ENCODE measurements around the gene PPIA.

- no peak for TF ChIP-seq ZFP3 (CRISPR knock-in tag; IDR thresholded peaks at IDR 0.05)
- no peak for TF ChIP-seq OSR1 (CRISPR knock-in tag; IDR thresholded peaks at IDR 0.05)
- TF ChIP-seq BACH2 (CRISPR knock-in tag; IDR thresholded peaks at IDR 0.05; ENCODE audit: borderline replicate concordance), result no peak
- no peak for TF ChIP-seq TCF4 (CRISPR knock-in tag; IDR thresholded peaks at IDR 0.05; ENCODE audit: borderline replicate concordance)
- TF ChIP-seq ZFP30 (CRISPR knock-in tag; IDR thresholded peaks at IDR 0.05), result no peak
- no peak for TF ChIP-seq RARB (CRISPR knock-in tag; IDR thresholded peaks at IDR 0.05)
- no peak for TF ChIP-seq ZNF565 (CRISPR knock-in tag; conservative IDR thresholded peaks at IDR 0.05; ENCODE audit: low read depth)
- no peak for TF ChIP-seq PATZ1 (CRISPR knock-in tag; IDR thresholded peaks at IDR 0.05; ENCODE audit: borderline replicate concordance)
- no peak for TF ChIP-seq TSHZ2 (CRISPR knock-in tag; IDR thresholded peaks at IDR 0.05)
- TF ChIP-seq GLIS3 (CRISPR knock-in tag; IDR thresholded peaks at IDR 0.05), result no peak
- no peak for TF ChIP-seq CREB5 (CRISPR knock-in tag; IDR thresholded peaks at IDR 0.05; ENCODE audit: low read depth)
Measured at GRCh38 chr7:44762300-44762699, 34.2 kb upstream of the PPIA start.
